ENCODE results near the gene NUP98. TPM values are rescaled to one million over a fixed set of nuclear protein-coding genes. Genes with fewer than 3 reads are reported as not detected.

The NUP98 gene
- polyA plus RNA-seq, 3 donors: 19.6 to 76.2 (median 28.5) TPM

DNA sequence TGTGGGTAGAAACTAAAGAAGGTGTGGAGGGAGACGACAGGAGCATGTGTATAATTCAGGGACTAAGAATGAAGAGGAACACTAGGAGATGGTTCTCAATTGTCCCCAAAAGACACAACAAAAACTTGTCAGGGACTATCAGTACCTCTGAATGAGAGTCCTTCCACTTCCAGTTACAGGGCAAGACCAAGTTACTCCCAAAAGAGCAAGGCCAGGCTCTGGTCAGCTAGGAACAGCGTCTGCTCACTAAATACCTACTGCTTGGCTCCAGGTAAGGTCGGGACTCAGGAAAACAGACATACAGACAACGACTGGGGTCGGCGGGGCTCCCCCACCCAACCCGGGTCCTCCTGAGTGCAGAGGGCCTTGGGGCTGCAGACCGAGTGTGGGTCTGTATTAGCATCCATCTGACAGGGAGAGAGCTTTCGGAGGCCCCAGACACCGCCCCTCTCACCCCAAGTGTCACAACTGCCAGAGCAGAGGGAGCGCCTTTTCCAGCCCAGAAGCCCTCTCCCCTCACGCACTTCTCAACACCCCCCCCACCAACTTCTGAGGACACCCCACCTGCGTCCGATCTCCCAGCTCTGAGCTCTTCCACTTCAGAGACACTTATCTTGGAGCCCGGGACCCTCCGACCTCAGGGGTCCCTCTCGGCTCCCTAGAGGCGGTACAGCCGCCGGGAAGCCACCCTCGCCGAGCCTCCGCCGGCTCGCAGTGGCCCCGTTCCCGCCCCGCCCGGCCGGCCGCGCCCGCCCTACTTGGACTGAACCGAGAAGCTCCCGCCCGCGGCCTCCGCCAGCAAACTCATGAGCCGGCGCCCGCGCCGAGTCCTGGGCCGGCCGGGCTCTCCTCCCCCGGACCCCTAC, 42.9 kb upstream of the NUP98 start:
- no peak overlapping the region for H2AFZ ChIP-seq (ENCODE audit: insufficient read depth, low read depth, low read length, poor library complexity, severe bottlenecking)
- intact Hi-C loops (cut with micrococcal nuclease): no loop called here

DNA sequence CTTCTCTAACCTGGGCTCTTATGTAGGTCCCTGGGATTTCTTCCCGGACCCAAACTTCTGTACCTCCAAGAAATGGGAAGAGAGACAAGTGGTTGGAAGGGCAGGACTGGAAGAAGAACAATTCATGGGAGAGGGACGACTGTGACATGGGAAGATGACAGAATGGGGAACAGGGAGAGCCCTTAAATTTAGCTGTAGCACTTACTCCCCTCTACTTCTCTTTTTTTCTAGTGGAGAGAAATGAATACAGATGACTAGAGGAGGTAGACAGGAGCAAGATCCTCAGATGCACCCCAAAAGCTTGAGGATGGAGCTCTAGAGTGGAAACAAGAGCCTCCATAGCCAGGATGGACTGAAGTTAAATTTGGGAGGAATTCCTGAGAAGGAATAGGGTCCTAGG, 41.1 kb upstream of the NUP98 start:
- Histone ChIP-seq H3K4me1 (ENCODE audit: control insufficient read depth in 1 of 2, insufficient read depth in 2 of 2, low read length in 2 of 2) (peaks cover 61 to 70% of the 10 kb centered on the region in 2 donors), H3K9me3 (replicated peaks in 1 of 2; ENCODE audit: control insufficient read depth in 1 of 2, insufficient read depth in 1 of 2, low read length in 2 of 2) (no peaks in the 10 kb centered on the region), H3K27me3 (ENCODE audit: control insufficient read depth in 2 of 2, insufficient read depth in 2 of 2, low read length in 2 of 2) (no peaks in the 10 kb centered on the region), H3K79me2 (ENCODE audit: insufficient read depth, low read length) (peaks cover 86% of the 10 kb centered on the region), H3K9ac (ENCODE audit: insufficient read depth, low read length, poor library complexity, severe bottlenecking) (peak overlapping the region; percentile 96), H3K36me3 (replicated peaks in 1 of 2; ENCODE audit: control insufficient read depth in 1 of 2, insufficient read depth in 2 of 2, low read length in 2 of 2) (peaks cover 2 to 5% of the 10 kb centered on the region in 2 donors), H4K20me1 (ENCODE audit: insufficient read depth, low read length) (peaks cover 71% of the 10 kb centered on the region), H3K27ac (ENCODE audit: low read depth in 1 of 2, low read length in 2 of 2) (peak overlapping the region; percentile 87 to 97), H2AFZ (ENCODE audit: insufficient read depth, low read depth, low read length, poor library complexity, severe bottlenecking) (no peak overlapping the region), H3K4me2 (replicated peaks; ENCODE audit: extremely low read depth, low read length, poor library complexity, severe bottlenecking) (peak overlapping the region; percentile 96), H3K4me3 (replicated peaks in 1 of 3; ENCODE audit: low read depth in 2 of 3, low read length in 3 of 3) (peak overlapping the region; percentile 96 to 100 (median 99))
- H3K4me3 Mint-ChIP-seq: peak overlapping the region; percentile 96 to 98
- peak; percentile 48 to 75 (median 70) for DNase-seq
- H3K9me3 Mint-ChIP-seq: peaks cover 0 to 2% (median 0%) of the 10 kb centered on the region in 7 donors
- TF ChIP-seq, protein P1, sequence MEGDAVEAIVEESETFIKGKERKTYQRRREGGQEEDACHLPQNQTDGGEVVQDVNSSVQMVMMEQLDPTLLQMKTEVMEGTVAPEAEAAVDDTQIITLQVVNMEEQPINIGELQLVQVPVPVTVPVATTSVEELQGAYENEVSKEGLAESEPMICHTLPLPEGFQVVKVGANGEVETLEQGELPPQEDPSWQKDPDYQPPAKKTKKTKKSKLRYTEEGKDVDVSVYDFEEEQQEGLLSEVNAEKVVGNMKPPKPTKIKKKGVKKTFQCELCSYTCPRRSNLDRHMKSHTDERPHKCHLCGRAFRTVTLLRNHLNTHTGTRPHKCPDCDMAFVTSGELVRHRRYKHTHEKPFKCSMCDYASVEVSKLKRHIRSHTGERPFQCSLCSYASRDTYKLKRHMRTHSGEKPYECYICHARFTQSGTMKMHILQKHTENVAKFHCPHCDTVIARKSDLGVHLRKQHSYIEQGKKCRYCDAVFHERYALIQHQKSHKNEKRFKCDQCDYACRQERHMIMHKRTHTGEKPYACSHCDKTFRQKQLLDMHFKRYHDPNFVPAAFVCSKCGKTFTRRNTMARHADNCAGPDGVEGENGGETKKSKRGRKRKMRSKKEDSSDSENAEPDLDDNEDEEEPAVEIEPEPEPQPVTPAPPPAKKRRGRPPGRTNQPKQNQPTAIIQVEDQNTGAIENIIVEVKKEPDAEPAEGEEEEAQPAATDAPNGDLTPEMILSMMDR (IDR thresholded peaks at IDR 0.05): no peak
- peaks cover 0 to 2% (median 0%) of the 10 kb centered on the region in 3 donors for H3K27me3 Mint-ChIP-seq (ENCODE audit: low read depth in 3 of 3)
- peaks cover 69% of the 10 kb centered on the region for H3K4me1 Mint-ChIP-seq
- intact Hi-C loops (cut with micrococcal nuclease): loop anchor here in 1 of 2 donors (2.0 to 5.0 kb wide), 2 partner anchors 16 to 41 kb away; partner anchors contain the start of genes NUP98 and STIM1
- H3K27ac Mint-ChIP-seq: peak overlapping the region; percentile 92 to 98 (median 96)
- H3K36me3 Mint-ChIP-seq: peaks cover 30 to 35% of the 10 kb centered on the region in 2 donors
- no CpG with 5 or more reads among the region's 2 CpGs for WGBS (ENCODE audit: insufficient coverage)

More for the DNA sequence above, 42.9 kb upstream of the NUP98 start:
- Mint-ChIP-seq H3K27me3 (ENCODE audit: low read depth in 3 of 3) (peaks cover 0 to 2% (median 0%) of the 10 kb centered on the region in 3 donors), H3K27ac (peak overlapping the region; percentile 92 to 98 (median 96)), H3K36me3 (peaks cover 15 to 20% of the 10 kb centered on the region in 2 donors), H3K4me1 (peaks cover 53% of the 10 kb centered on the region), H3K9me3 (peaks cover 0 to 2% (median 0%) of the 10 kb centered on the region in 7 donors), H3K4me3 (peak overlapping the region; percentile 96 to 98)
- TF ChIP-seq, protein P1 (IDR thresholded peaks at IDR 0.05): no peak
- Histone ChIP-seq H3K9ac (ENCODE audit: insufficient read depth, low read length, poor library complexity, severe bottlenecking) (peak overlapping the region; percentile 96), H3K4me2 (replicated peaks; ENCODE audit: extremely low read depth, low read length, poor library complexity, severe bottlenecking) (peak overlapping the region; percentile 96), H3K27ac (ENCODE audit: low read depth in 1 of 2, low read length in 2 of 2) (peak overlapping the region; percentile 87 to 97), H4K20me1 (ENCODE audit: insufficient read depth, low read length) (peaks cover 54% of the 10 kb centered on the region), H3K4me3 (replicated peaks in 1 of 3; ENCODE audit: low read depth in 2 of 3, low read length in 3 of 3) (peak overlapping the region; percentile 96 to 100 (median 99)), H3K27me3 (ENCODE audit: control insufficient read depth in 2 of 2, insufficient read depth in 2 of 2, low read length in 2 of 2) (no peaks in the 10 kb centered on the region), H3K9me3 (replicated peaks in 1 of 2; ENCODE audit: control insufficient read depth in 1 of 2, insufficient read depth in 1 of 2, low read length in 2 of 2) (no peaks in the 10 kb centered on the region), H3K4me1 (ENCODE audit: control insufficient read depth in 1 of 2, insufficient read depth in 2 of 2, low read length in 2 of 2) (peaks cover 44 to 53% of the 10 kb centered on the region in 2 donors), H3K36me3 (replicated peaks in 1 of 2; ENCODE audit: control insufficient read depth in 1 of 2, insufficient read depth in 2 of 2, low read length in 2 of 2) (no peaks in the 10 kb centered on the region), H3K79me2 (ENCODE audit: insufficient read depth, low read length) (peaks cover 69% of the 10 kb centered on the region)
- peak in 1 of 3 donors; percentile 19 for DNase-seq
- WGBS (ENCODE audit: insufficient coverage): 0% methylated on average over 35 of the region's 46 CpGs

All from CD14-positive monocyte (primary cell).